BLaER1 (cell line): ENCODE results near the gene FLNC.

Experiments used
- H3K27ac ChIP-seq: shearing (Covaris generic); formaldehyde crosslinking; 2 replicates; pipeline ENCODE4 v1.8.1; 2022
- H3K27me3 ChIP-seq: shearing (Covaris generic); formaldehyde crosslinking; 2 replicates; pipeline ENCODE4 v1.8.1; 2022
- H3K36me3 ChIP-seq: shearing (Covaris generic); formaldehyde crosslinking; 2 replicates; pipeline ENCODE4 v1.8.1; 2022
- H3K4me1 ChIP-seq: shearing (Covaris generic); formaldehyde crosslinking; 2 replicates; pipeline ENCODE4 v1.8.1; 2022
- H3K4me2 ChIP-seq: shearing (Covaris generic); formaldehyde crosslinking; 2 replicates; pipeline ENCODE4 v1.8.1; 2022
- H3K4me3 ChIP-seq: shearing (Covaris generic); formaldehyde crosslinking; 2 replicates; pipeline ENCODE4 v1.8.1; 2022
- H3K9ac ChIP-seq: shearing (Covaris generic); formaldehyde crosslinking; 2 replicates; pipeline ENCODE4 v1.8.1; 2022
- H3K9me3 ChIP-seq: shearing (Covaris generic); formaldehyde crosslinking; 2 replicates; pipeline ENCODE4 v1.8.1; 2022
- H4K20me1 ChIP-seq: shearing (Covaris generic); formaldehyde crosslinking; 2 replicates; pipeline ENCODE4 v1.8.1; 2022
- Cebpa-rat ChIP-seq: shearing (Covaris generic); IDR thresholded peaks from 2 replicates; pipeline ENCODE4 v1.8.1; 2022

Gene FLNC

GRCh38 chr7:128891942-128892269 lies 61.7 kb downstream of the FLNC start:
- Histone ChIP-seq H4K20me1 (no peaks in the 10 kb centered on the region), H3K4me3 (no peak overlapping the region), H3K36me3 (no peaks in the 10 kb centered on the region), H3K27ac (no peak overlapping the region), H3K4me2 (no peak overlapping the region), H3K9ac (no peak overlapping the region), H3K27me3 (peaks cover 47% of the 10 kb centered on the region), H3K4me1 (no peaks in the 10 kb centered on the region; the same call in 1 of the 2 replicates), H3K9me3 (no peaks in the 10 kb centered on the region)
- no peak for TF ChIP-seq Cebpa-rat

- H3K36me3 ChIP-seq = no peaks in the 10 kb centered on the region
- no peak overlapping the region for H3K9ac ChIP-seq
- H3K4me1 ChIP-seq = no peaks in the 10 kb centered on the region
- H3K4me2 ChIP-seq = no peak overlapping the region
- H3K27ac ChIP-seq = no peak overlapping the region
- peaks cover 47% of the 10 kb centered on the region for H3K27me3 ChIP-seq
- no peaks in the 10 kb centered on the region for H4K20me1 ChIP-seq
- no peak for TF ChIP-seq Cebpa-rat
- H3K4me3 ChIP-seq = no peak overlapping the region
- H3K9me3 ChIP-seq = no peaks in the 10 kb centered on the region
Measured at GRCh38 chr7:128892521-128893250, 62.5 kb downstream of the FLNC start.

- Histone ChIP-seq H3K27me3 (peaks cover 39% of the 10 kb centered on the region), H3K9me3 (peaks cover 6% of the 10 kb centered on the region), H3K36me3 (no peaks in the 10 kb centered on the region), H3K4me2 (no peak overlapping the region), H3K4me3 (no peak overlapping the region), H3K9ac (no peak overlapping the region), H4K20me1 (no peaks in the 10 kb centered on the region), H3K4me1 (no peaks in the 10 kb centered on the region), H3K27ac (no peak overlapping the region)
- no peak for TF ChIP-seq Cebpa-rat
Measured at GRCh38 chr7:128893251-128894100, 63.3 kb downstream of the FLNC start.

GRCh38 chr7:128894101-128894440 lies 63.9 kb downstream of the FLNC start:
- Histone ChIP-seq H4K20me1 (no peaks in the 10 kb centered on the region), H3K9me3 (peaks cover 12% of the 10 kb centered on the region), H3K4me3 (no peak overlapping the region), H3K27ac (no peak overlapping the region), H3K4me2 (no peak overlapping the region), H3K4me1 (no peaks in the 10 kb centered on the region), H3K36me3 (no peaks in the 10 kb centered on the region), H3K27me3 (peaks cover 34% of the 10 kb centered on the region), H3K9ac (no peak overlapping the region)
- TF ChIP-seq Cebpa-rat = no peak

- Histone ChIP-seq H3K27me3 (peaks cover 21% of the 10 kb centered on the region), H3K36me3 (no peaks in the 10 kb centered on the region), H3K9me3 (peaks cover 22% of the 10 kb centered on the region), H4K20me1 (no peaks in the 10 kb centered on the region), H3K4me1 (no peaks in the 10 kb centered on the region), H3K9ac (no peak overlapping the region), H3K4me3 (no peak overlapping the region), H3K27ac (no peak overlapping the region), H3K4me2 (no peak overlapping the region)
- TF ChIP-seq Cebpa-rat = no peak
Measured at GRCh38 chr7:128895320-128895719, 65.1 kb downstream of the FLNC start.

- Histone ChIP-seq H3K4me3 (no peak overlapping the region), H3K9ac (no peak overlapping the region), H4K20me1 (no peaks in the 10 kb centered on the region), H3K36me3 (no peaks in the 10 kb centered on the region), H3K4me2 (no peak overlapping the region), H3K27me3 (no peaks in the 10 kb centered on the region), H3K4me1 (no peaks in the 10 kb centered on the region), H3K9me3 (peaks cover 27% of the 10 kb centered on the region), H3K27ac (no peak overlapping the region)
- no peak for TF ChIP-seq Cebpa-rat
Measured at GRCh38 chr7:128899392-128899791, 69.2 kb downstream of the FLNC start.

- no peak for TF ChIP-seq Cebpa-rat
- Histone ChIP-seq H3K4me2 (no peak overlapping the region), H3K4me1 (no peaks in the 10 kb centered on the region), H3K27ac (no peak overlapping the region), H3K9me3 (peaks cover 27% of the 10 kb centered on the region), H3K36me3 (no peaks in the 10 kb centered on the region), H3K4me3 (no peak overlapping the region), H3K9ac (no peak overlapping the region), H3K27me3 (no peaks in the 10 kb centered on the region), H4K20me1 (no peaks in the 10 kb centered on the region)
Measured at GRCh38 chr7:128900237-128900636, 70.0 kb downstream of the FLNC start.

GRCh38 chr7:128902761-128903585 lies 72.8 kb downstream of the FLNC start:
- no peak overlapping the region for H3K27ac ChIP-seq

GRCh38 chr7:128903621-128904361 lies 73.6 kb downstream of the FLNC start:
- Histone ChIP-seq H4K20me1 (no peaks in the 10 kb centered on the region), H3K4me2 (no peak overlapping the region), H3K9me3 (peaks cover 18% of the 10 kb centered on the region), H3K4me1 (no peaks in the 10 kb centered on the region), H3K9ac (no peak overlapping the region), H3K27me3 (no peaks in the 10 kb centered on the region; the same call in 1 of the 2 replicates), H3K4me3 (no peak overlapping the region), H3K27ac (no peak overlapping the region), H3K36me3 (no peaks in the 10 kb centered on the region)
- TF ChIP-seq Cebpa-rat = no peak

More at GRCh38 chr7:128902761-128903585, 72.8 kb downstream of the FLNC start:
- TF ChIP-seq Cebpa-rat = no peak
- H3K9me3 ChIP-seq = peaks cover 26% of the 10 kb centered on the region
- no peaks in the 10 kb centered on the region for H3K36me3 ChIP-seq
- no peaks in the 10 kb centered on the region for H4K20me1 ChIP-seq
- no peak overlapping the region for H3K4me2 ChIP-seq
- no peaks in the 10 kb centered on the region for H3K4me1 ChIP-seq
- no peak overlapping the region for H3K4me3 ChIP-seq
- H3K9ac ChIP-seq = no peak overlapping the region
- H3K27me3 ChIP-seq = no peaks in the 10 kb centered on the region
